ENCODE results near the gene FNDC3B.

FNDC3B gene

GRCh38 chr3:172068977-172069376, 29.6 kb downstream of the FNDC3B start (continued):
- TF ChIP-seq, protein P1, sequence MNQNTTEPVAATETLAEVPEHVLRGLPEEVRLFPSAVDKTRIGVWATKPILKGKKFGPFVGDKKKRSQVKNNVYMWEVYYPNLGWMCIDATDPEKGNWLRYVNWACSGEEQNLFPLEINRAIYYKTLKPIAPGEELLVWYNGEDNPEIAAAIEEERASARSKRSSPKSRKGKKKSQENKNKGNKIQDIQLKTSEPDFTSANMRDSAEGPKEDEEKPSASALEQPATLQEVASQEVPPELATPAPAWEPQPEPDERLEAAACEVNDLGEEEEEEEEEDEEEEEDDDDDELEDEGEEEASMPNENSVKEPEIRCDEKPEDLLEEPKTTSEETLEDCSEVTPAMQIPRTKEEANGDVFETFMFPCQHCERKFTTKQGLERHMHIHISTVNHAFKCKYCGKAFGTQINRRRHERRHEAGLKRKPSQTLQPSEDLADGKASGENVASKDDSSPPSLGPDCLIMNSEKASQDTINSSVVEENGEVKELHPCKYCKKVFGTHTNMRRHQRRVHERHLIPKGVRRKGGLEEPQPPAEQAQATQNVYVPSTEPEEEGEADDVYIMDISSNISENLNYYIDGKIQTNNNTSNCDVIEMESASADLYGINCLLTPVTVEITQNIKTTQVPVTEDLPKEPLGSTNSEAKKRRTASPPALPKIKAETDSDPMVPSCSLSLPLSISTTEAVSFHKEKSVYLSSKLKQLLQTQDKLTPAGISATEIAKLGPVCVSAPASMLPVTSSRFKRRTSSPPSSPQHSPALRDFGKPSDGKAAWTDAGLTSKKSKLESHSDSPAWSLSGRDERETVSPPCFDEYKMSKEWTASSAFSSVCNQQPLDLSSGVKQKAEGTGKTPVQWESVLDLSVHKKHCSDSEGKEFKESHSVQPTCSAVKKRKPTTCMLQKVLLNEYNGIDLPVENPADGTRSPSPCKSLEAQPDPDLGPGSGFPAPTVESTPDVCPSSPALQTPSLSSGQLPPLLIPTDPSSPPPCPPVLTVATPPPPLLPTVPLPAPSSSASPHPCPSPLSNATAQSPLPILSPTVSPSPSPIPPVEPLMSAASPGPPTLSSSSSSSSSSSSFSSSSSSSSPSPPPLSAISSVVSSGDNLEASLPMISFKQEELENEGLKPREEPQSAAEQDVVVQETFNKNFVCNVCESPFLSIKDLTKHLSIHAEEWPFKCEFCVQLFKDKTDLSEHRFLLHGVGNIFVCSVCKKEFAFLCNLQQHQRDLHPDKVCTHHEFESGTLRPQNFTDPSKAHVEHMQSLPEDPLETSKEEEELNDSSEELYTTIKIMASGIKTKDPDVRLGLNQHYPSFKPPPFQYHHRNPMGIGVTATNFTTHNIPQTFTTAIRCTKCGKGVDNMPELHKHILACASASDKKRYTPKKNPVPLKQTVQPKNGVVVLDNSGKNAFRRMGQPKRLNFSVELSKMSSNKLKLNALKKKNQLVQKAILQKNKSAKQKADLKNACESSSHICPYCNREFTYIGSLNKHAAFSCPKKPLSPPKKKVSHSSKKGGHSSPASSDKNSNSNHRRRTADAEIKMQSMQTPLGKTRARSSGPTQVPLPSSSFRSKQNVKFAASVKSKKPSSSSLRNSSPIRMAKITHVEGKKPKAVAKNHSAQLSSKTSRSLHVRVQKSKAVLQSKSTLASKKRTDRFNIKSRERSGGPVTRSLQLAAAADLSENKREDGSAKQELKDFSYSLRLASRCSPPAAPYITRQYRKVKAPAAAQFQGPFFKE (tag by site-specific recombination; IDR thresholded peaks at IDR 0.05; ENCODE audit: borderline replicate concordance): no peak
- TF ChIP-seq ZNF558 (tag by site-specific recombination; IDR thresholded peaks at IDR 0.05) (no peak), BCL11A (tag by site-specific recombination; IDR thresholded peaks at IDR 0.05; ENCODE audit: low read depth) (no peak), ZNF184 (tag by site-specific recombination; IDR thresholded peaks at IDR 0.05) (no peak), SALL2 (tag by site-specific recombination; IDR thresholded peaks at IDR 0.05; ENCODE audit: borderline replicate concordance) (no peak), KLF9 (tag by site-specific recombination; IDR thresholded peaks at IDR 0.05; ENCODE audit: low read depth) (no peak), ZNF223 (tag by site-specific recombination; IDR thresholded peaks at IDR 0.05) (no peak), ZXDB (tag by site-specific recombination; IDR thresholded peaks at IDR 0.05) (no peak), ZNF530 (tag by site-specific recombination; IDR thresholded peaks at IDR 0.05; ENCODE audit: low read depth) (no peak)

DNA sequence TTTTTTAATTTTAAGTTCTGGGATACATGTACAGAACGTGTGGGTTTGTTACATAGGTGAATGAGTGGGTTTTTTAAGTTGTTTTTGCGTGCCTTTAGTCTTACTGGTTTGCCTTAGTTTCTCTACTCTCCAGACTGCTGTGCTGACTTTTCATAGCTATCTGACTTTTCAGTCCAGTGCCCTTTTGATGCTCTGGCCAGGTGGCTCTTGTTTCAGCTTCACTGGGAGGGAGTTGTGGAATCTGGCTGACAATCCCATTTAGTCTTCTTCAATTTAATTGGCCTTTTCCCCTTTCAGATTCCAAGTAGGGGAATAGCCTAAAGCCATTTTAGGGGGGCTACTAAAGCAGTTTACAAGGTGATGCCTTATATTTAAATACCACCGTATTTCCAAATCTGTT, 30.1 kb downstream of the FNDC3B start:
- TF ChIP-seq, protein P2, sequence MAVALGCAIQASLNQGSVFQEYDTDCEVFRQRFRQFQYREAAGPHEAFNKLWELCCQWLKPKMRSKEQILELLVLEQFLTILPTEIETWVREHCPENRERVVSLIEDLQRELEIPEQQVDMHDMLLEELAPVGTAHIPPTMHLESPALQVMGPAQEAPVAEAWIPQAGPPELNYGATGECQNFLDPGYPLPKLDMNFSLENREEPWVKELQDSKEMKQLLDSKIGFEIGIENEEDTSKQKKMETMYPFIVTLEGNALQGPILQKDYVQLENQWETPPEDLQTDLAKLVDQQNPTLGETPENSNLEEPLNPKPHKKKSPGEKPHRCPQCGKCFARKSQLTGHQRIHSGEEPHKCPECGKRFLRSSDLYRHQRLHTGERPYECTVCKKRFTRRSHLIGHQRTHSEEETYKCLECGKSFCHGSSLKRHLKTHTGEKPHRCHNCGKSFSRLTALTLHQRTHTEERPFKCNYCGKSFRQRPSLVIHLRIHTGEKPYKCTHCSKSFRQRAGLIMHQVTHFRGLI (tag by site-specific recombination; IDR thresholded peaks at IDR 0.05): no peak
- TF ChIP-seq WT1 (tag by site-specific recombination; IDR thresholded peaks at IDR 0.05) (no peak), ZNF76 (tag by site-specific recombination; IDR thresholded peaks at IDR 0.05; ENCODE audit: borderline replicate concordance, low read depth) (no peak), ZNF571 (tag by site-specific recombination; IDR thresholded peaks at IDR 0.05) (no peak), ZNF112 (tag by site-specific recombination; IDR thresholded peaks at IDR 0.05) (no peak), ZNF843 (tag by site-specific recombination; IDR thresholded peaks at IDR 0.05) (no peak), ZNF292 (tag by site-specific recombination; IDR thresholded peaks at IDR 0.05; ENCODE audit: borderline replicate concordance, low read depth) (no peak), ZNF501 (tag by site-specific recombination; IDR thresholded peaks at IDR 0.05) (no peak), ZNF561 (tag by site-specific recombination; IDR thresholded peaks at IDR 0.05; ENCODE audit: borderline replicate concordance) (no peak), ZFP41 (tag by site-specific recombination; IDR thresholded peaks at IDR 0.05; ENCODE audit: borderline replicate concordance) (no peak), ZNF837 (tag by site-specific recombination; IDR thresholded peaks at IDR 0.05) (no peak), ZNF16 (tag by site-specific recombination; IDR thresholded peaks at IDR 0.05; ENCODE audit: low read depth) (no peak), REPIN1 (tag by site-specific recombination; IDR thresholded peaks at IDR 0.05; ENCODE audit: low read depth) (no peak)
- TF ChIP-seq, protein P3, sequence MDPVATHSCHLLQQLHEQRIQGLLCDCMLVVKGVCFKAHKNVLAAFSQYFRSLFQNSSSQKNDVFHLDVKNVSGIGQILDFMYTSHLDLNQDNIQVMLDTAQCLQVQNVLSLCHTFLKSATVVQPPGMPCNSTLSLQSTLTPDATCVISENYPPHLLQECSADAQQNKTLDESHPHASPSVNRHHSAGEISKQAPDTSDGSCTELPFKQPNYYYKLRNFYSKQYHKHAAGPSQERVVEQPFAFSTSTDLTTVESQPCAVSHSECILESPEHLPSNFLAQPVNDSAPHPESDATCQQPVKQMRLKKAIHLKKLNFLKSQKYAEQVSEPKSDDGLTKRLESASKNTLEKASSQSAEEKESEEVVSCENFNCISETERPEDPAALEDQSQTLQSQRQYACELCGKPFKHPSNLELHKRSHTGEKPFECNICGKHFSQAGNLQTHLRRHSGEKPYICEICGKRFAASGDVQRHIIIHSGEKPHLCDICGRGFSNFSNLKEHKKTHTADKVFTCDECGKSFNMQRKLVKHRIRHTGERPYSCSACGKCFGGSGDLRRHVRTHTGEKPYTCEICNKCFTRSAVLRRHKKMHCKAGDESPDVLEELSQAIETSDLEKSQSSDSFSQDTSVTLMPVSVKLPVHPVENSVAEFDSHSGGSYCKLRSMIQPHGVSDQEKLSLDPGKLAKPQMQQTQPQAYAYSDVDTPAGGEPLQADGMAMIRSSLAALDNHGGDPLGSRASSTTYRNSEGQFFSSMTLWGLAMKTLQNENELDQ (tag by site-specific recombination; IDR thresholded peaks at IDR 0.05; ENCODE audit: low read depth): no peak
- TF ChIP-seq, protein P4, sequence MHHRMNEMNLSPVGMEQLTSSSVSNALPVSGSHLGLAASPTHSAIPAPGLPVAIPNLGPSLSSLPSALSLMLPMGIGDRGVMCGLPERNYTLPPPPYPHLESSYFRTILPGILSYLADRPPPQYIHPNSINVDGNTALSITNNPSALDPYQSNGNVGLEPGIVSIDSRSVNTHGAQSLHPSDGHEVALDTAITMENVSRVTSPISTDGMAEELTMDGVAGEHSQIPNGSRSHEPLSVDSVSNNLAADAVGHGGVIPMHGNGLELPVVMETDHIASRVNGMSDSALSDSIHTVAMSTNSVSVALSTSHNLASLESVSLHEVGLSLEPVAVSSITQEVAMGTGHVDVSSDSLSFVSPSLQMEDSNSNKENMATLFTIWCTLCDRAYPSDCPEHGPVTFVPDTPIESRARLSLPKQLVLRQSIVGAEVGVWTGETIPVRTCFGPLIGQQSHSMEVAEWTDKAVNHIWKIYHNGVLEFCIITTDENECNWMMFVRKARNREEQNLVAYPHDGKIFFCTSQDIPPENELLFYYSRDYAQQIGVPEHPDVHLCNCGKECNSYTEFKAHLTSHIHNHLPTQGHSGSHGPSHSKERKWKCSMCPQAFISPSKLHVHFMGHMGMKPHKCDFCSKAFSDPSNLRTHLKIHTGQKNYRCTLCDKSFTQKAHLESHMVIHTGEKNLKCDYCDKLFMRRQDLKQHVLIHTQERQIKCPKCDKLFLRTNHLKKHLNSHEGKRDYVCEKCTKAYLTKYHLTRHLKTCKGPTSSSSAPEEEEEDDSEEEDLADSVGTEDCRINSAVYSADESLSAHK (tag by site-specific recombination; IDR thresholded peaks at IDR 0.05): no peak
- CTCF ChIA-PET: no interaction called here
- H3K9me3 ChIP-seq (ENCODE audit: control insufficient read depth, insufficient read depth, low read depth, low read length): no peaks in the 10 kb centered on the region
- POLR2A ChIA-PET: no interaction called here
- H3K36me3 ChIP-seq (ENCODE audit: control insufficient read depth in 2 of 2, insufficient read depth in 1 of 2, low read length in 2 of 2): no peaks in the 10 kb centered on the region
- H3K4me1 ChIP-seq (ENCODE audit: control insufficient read depth, insufficient read depth, low read length): peaks cover 3% of the 10 kb centered on the region
- no peak overlapping the region for H3K4me3 ChIP-seq (ENCODE audit: low read depth, low read length)
- H3K27ac ChIP-seq (ENCODE audit: extremely low read depth, low read depth, low read length): no peak overlapping the region
